Keratinocyte (primary cell): ENCODE data around the gene GSTM4. TPM values are rescaled to one million over a fixed set of nuclear protein-coding genes. Genes with fewer than 3 reads are reported as not detected.

Experiments used
- DNase-seq: peaks from one replicate; pipeline ENCODE4 v3.0.0-alpha.2; 2011; ENCODE audit warnings: low read depth, missing footprints, low spot score
- FAIRE-seq: peaks from 2 replicates; lab custom pipeline; 2011; peaks lifted over from hg19 to GRCh38; lab: Jason Lieb, UNC
- H2AFZ ChIP-seq: 2 replicates; pipeline ENCODE4 v1.6.0; 2012; ENCODE audit warnings: low read length, control low read depth, inconsistent platforms; ENCODE audit not compliant: control insufficient read depth
- H3K27ac ChIP-seq: 2 replicates; pipeline ENCODE4 v1.5.1; 2011; ENCODE audit warnings: low read length; ENCODE audit not compliant: control insufficient read depth, insufficient read depth
- H3K27me3 ChIP-seq: 3 replicates; pipeline ENCODE4 v1.6.0; 2011; ENCODE audit warnings: low read length; ENCODE audit not compliant: control insufficient read depth, insufficient read depth; ENCODE audit errors: extremely low read depth
- H3K36me3 ChIP-seq, 2 experiments: 2 replicates in 1 of 2; 3 replicates in 1 of 2; pipeline ENCODE4 v1.5.1; 2011; ENCODE audit warnings: low read length in 2 of 2, mild to moderate bottlenecking in 1 of 2; ENCODE audit not compliant: control insufficient read depth in 2 of 2, insufficient read depth in 2 of 2; ENCODE audit errors: extremely low read depth in 1 of 2
- H3K4me1 ChIP-seq: 3 replicates; pipeline ENCODE4 v1.5.1; 2011; ENCODE audit warnings: low read length; ENCODE audit not compliant: control insufficient read depth, insufficient read depth; ENCODE audit errors: extremely low read depth
- H3K4me2 ChIP-seq: 3 replicates; pipeline ENCODE4 v1.6.0; 2011; ENCODE audit warnings: low read depth, low read length; ENCODE audit not compliant: control insufficient read depth, insufficient read depth; ENCODE audit errors: extremely low read depth
- H3K4me3 ChIP-seq, 3 experiments: fragments of 200-600 bp in 1 of 3; sonication (generic) in 1 of 3; 2 replicates in 2 of 3; 3 replicates in 1 of 3; pipeline ENCODE4 v1.5.1; 2011 to 2016; ENCODE audit warnings: low read length in 3 of 3, mild to moderate bottlenecking in 3 of 3, control low read depth in 2 of 3, inconsistent platforms in 1 of 3, low read depth in 1 of 3, mixed read lengths in 1 of 3, mixed run types in 1 of 3, moderate library complexity in 1 of 3; ENCODE audit not compliant: control insufficient read depth in 2 of 3, insufficient read depth in 2 of 3; ENCODE audit errors: extremely low read depth in 1 of 3
- H3K79me2 ChIP-seq: 2 replicates; pipeline ENCODE4 v1.6.0; 2012; ENCODE audit warnings: low read length; ENCODE audit not compliant: control insufficient read depth, insufficient read depth
- H3K9ac ChIP-seq: 3 replicates; pipeline ENCODE4 v1.6.0; 2011; ENCODE audit warnings: low read length; ENCODE audit not compliant: control insufficient read depth, insufficient read depth; ENCODE audit errors: extremely low read depth
- H3K9me1 ChIP-seq: 3 replicates; pipeline ENCODE4 v1.6.0; 2011; ENCODE audit warnings: low read length; ENCODE audit not compliant: control insufficient read depth, insufficient read depth; ENCODE audit errors: extremely low read depth
- H3K9me3 ChIP-seq: 2 replicates; pipeline ENCODE4 v1.5.1; 2012; ENCODE audit warnings: low read depth, low read length; ENCODE audit not compliant: control insufficient read depth
- H4K20me1 ChIP-seq: 3 replicates; pipeline ENCODE4 v1.6.0; 2011; ENCODE audit warnings: low read length; ENCODE audit not compliant: control insufficient read depth, insufficient read depth; ENCODE audit errors: extremely low read depth
- EZH2 ChIP-seq: IDR thresholded peaks from one replicate; pipeline ENCODE4 v1.6.1; 2012; ENCODE audit warnings: inconsistent platforms, mild to moderate bottlenecking, low read length, moderate library complexity
- dilution Hi-C: fragments of 300-500 bp; cut with MboI; formaldehyde crosslinking; loops from one replicate; pipeline ENCODE4 v1.7.0; 2020; ENCODE audit warnings: low sequenced_read_pairs; ENCODE audit not compliant: extremely low pct_ligation_motif_present
- polyA plus RNA-seq, 5 experiments: library from polyadenylated mRNA; depleted of rRNA in 3 of 5; stranded (reverse) in 3 of 5; stranded (forward) in 1 of 5; unstranded in 1 of 5; fragments of >200 nt; gene quantifications; 1 replicate in 1 of 5; 2 replicates in 3 of 5; 3 replicates in 1 of 5; pipeline versions ENCODE4 v1.2.1 to v1.2.3, GENCODE V29; 2011 to 2012; ENCODE audit warnings: missing spikeins in 2 of 5, low read depth in 1 of 5, low replicate concordance in 1 of 5
- TF ChIP-seq, protein P1 (sequence below), 3 experiments: IDR thresholded peaks in 1 of 3; conservative IDR thresholded peaks in 1 of 3; optimal IDR thresholded peaks in 1 of 3; 2 replicates in 2 of 3; 3 replicates in 1 of 3; pipeline versions ENCODE3 to v1.5.1; 2011; ENCODE audit warnings: low read length in 3 of 3, mild to moderate bottlenecking in 3 of 3, moderate library complexity in 2 of 3, control low read depth in 1 of 3, inconsistent platforms in 1 of 3; ENCODE audit not compliant: insufficient read depth in 2 of 3; ENCODE audit errors: extremely low read depth in 1 of 3

The GSTM4 gene
- polyA plus RNA-seq, 1 donor (not counting 4 experiments of a cell fraction or from before 2014, with no cell fraction given): 15.9 TPM

- Histone ChIP-seq H3K4me3 (no peak overlapping the region), H2AFZ (no peak overlapping the region), H3K4me1 (peaks cover 12% of the 10 kb centered on the region), H4K20me1 (no peaks in the 10 kb centered on the region), H3K9me3 (no peaks in the 10 kb centered on the region), H3K27me3 (no peaks in the 10 kb centered on the region), H3K36me3 (peaks cover 11 to 16% of the 10 kb centered on the region in 2 experiments), H3K79me2 (peaks cover 41% of the 10 kb centered on the region), H3K9me1 (no peaks in the 10 kb centered on the region), H3K9ac (no peak overlapping the region), H3K27ac (no peak overlapping the region), H3K4me2 (no peak overlapping the region)
- TF ChIP-seq EZH2: no peak
- TF ChIP-seq, protein P1, sequence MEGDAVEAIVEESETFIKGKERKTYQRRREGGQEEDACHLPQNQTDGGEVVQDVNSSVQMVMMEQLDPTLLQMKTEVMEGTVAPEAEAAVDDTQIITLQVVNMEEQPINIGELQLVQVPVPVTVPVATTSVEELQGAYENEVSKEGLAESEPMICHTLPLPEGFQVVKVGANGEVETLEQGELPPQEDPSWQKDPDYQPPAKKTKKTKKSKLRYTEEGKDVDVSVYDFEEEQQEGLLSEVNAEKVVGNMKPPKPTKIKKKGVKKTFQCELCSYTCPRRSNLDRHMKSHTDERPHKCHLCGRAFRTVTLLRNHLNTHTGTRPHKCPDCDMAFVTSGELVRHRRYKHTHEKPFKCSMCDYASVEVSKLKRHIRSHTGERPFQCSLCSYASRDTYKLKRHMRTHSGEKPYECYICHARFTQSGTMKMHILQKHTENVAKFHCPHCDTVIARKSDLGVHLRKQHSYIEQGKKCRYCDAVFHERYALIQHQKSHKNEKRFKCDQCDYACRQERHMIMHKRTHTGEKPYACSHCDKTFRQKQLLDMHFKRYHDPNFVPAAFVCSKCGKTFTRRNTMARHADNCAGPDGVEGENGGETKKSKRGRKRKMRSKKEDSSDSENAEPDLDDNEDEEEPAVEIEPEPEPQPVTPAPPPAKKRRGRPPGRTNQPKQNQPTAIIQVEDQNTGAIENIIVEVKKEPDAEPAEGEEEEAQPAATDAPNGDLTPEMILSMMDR (optimal IDR thresholded peaks at IDR 0.05 in 1 of 3, IDR thresholded peaks at IDR 0.05 in 1 of 3, conservative IDR thresholded peaks at IDR 0.05 in 1 of 3; ENCODE audit: extremely low read depth in 1 of 3, insufficient read depth in 2 of 3, low read length in 3 of 3): no peak
- no peak for FAIRE-seq
- no peak for DNase-seq
- dilution Hi-C loops: no loop called here
Measured at GRCh38 chr1:109625601-109626560, 30.0 kb upstream of the GSTM4 start.

DNA sequence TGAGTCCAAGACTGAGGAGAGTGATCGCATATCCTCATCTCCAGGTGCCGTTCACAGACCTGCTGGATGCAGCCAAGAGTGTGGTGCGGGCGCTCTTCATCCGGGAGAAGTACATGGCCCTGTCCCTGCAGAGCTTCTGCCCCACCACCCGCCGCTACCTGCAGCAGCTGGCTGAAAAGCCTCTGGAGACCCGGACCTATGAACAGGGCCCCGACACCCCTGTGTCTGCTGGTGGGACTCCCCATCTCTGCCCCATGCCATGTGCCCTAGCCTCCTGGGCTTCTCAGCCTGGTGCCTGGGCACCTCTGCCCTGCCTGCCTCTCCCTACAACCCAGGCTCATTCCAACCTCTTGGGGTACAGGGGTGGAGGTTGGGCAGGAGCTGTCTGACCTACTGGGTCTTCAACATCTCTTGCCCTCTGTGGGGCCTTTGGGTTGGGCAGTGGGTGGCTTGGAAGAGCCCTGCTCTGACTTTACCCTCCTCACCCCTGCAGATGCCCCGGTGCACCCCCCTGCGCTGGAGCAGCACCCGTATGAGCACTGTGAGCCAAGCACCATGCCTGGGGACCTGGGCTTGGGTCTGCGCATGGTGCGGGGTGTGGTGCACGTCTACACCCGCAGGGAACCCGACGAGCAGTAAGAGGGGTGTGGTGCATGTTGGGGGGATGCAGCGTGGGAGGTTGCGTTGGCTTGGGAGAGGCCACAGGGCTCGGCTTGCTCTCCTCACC, 29.1 kb upstream of the GSTM4 start:
- no peaks in the 10 kb centered on the region for H3K27me3 ChIP-seq
- H3K4me3 ChIP-seq: no peak overlapping the region
- no peaks in the 10 kb centered on the region for H3K9me1 ChIP-seq
- TF ChIP-seq EZH2: no peak
- TF ChIP-seq, protein P1 (optimal IDR thresholded peaks at IDR 0.05 in 1 of 3, IDR thresholded peaks at IDR 0.05 in 1 of 3, conservative IDR thresholded peaks at IDR 0.05 in 1 of 3; ENCODE audit: extremely low read depth in 1 of 3, insufficient read depth in 2 of 3, low read length in 3 of 3): no peak
- FAIRE-seq (no peak), DNase-seq (no peak)
- H3K4me1 ChIP-seq: peaks cover 4% of the 10 kb centered on the region
- peaks cover 31% of the 10 kb centered on the region for H3K79me2 ChIP-seq
- H3K27ac ChIP-seq: no peak overlapping the region
- peaks cover 11 to 22% of the 10 kb centered on the region in 2 experiments for H3K36me3 ChIP-seq
- no peak overlapping the region for H3K9ac ChIP-seq
- no peaks in the 10 kb centered on the region for H3K9me3 ChIP-seq
- H2AFZ ChIP-seq: no peak overlapping the region
- no peak overlapping the region for H3K4me2 ChIP-seq
- H4K20me1 ChIP-seq: no peaks in the 10 kb centered on the region
- dilution Hi-C loops: no loop called here
